Measurements from ENCODE around the gene SFXN5.

The SFXN5 gene

GRCh38 chr2:72973137-72973535 is 98.4 kb downstream of the SFXN5 start:
- Histone ChIP-seq H3K27ac (no peak overlapping the region), H3K4me3 (no peak overlapping the region), H3K9ac (0 out of 22 replicates have a peak overlapping the region, but pooled peaks of 1 of the 11 experiments have one; percentile 5), H3K36me3 (no peaks in the 10 kb centered on the region), H3K9me3 (replicated peaks in 1 of 11) (no peaks in the 10 kb centered on the region), H3K4me1 (peaks cover 22 to 68% (median 65%) of the 10 kb centered on the region in 10 experiments), H3K4me2 (peak overlapping the region in 9 of 11 experiments; percentile 76 to 94 (median 81); a peak in 17 of 22 replicates), H4K20me1 (peaks cover 0 to 51% (median 0%) of the 10 kb centered on the region in 11 experiments; a peak in 7 of 22 replicates), H3K27me3 (peaks cover 0 to 11% (median 0%) of the 10 kb centered on the region in 11 experiments; a peak in 1 of 22 replicates)
- TF ChIP-seq Cebpa-rat (IDR thresholded peaks at IDR 0.05), result no peak

- H3K9ac ChIP-seq, result 0 out of 22 replicates have a peak overlapping the region, but pooled peaks of 1 of the 11 experiments have one; percentile 5
- peaks cover 22 to 69% (median 65%) of the 10 kb centered on the region in 10 experiments for H3K4me1 ChIP-seq
Observed at GRCh38 chr2:72972352-72973136, 99.0 kb downstream of the SFXN5 start.

GRCh38 chr2:72971036-72971435 is 100.5 kb downstream of the SFXN5 start:
- H3K4me1 ChIP-seq, result peaks cover 22 to 77% (median 71%) of the 10 kb centered on the region in 10 experiments
- H4K20me1 ChIP-seq, result peaks cover 0 to 59% (median 0%) of the 10 kb centered on the region in 11 experiments; a peak in 7 of 22 replicates
- H3K27me3 ChIP-seq, result peaks cover 0 to 11% (median 0%) of the 10 kb centered on the region in 11 experiments; a peak in 1 of 22 replicates
- H3K4me2 ChIP-seq, result peak overlapping the region in 9 of 11 experiments; percentile 25 to 94 (median 81); a peak in 17 of 22 replicates
- H3K9me3 ChIP-seq (replicated peaks in 1 of 11), result no peaks in the 10 kb centered on the region
- no peak overlapping the region for H3K4me3 ChIP-seq
- H3K9ac ChIP-seq, result peak overlapping the region in 2 of 11 experiments; percentile 8 to 33; a peak in 2 of 22 replicates
- TF ChIP-seq Cebpa-rat (IDR thresholded peaks at IDR 0.05), result no peak
- no peaks in the 10 kb centered on the region for H3K36me3 ChIP-seq
- H3K27ac ChIP-seq, result no peak overlapping the region; a peak in 1 of 22 replicates

More at GRCh38 chr2:72972352-72973136, 99.0 kb downstream of the SFXN5 start:
- Histone ChIP-seq H3K27ac (no peak overlapping the region), H3K27me3 (peaks cover 0 to 11% (median 0%) of the 10 kb centered on the region in 11 experiments; a peak in 1 of 22 replicates), H3K4me3 (no peak overlapping the region), H3K36me3 (no peaks in the 10 kb centered on the region), H4K20me1 (peaks cover 0 to 51% (median 0%) of the 10 kb centered on the region in 11 experiments; a peak in 7 of 22 replicates), H3K4me2 (peak overlapping the region; percentile 25 to 94 (median 77); a peak in 19 of 22 replicates), H3K9me3 (replicated peaks in 1 of 11) (no peaks in the 10 kb centered on the region)
- no peak for TF ChIP-seq Cebpa-rat (IDR thresholded peaks at IDR 0.05)

GRCh38 chr2:72969706-72970105 is 101.8 kb downstream of the SFXN5 start:
- Histone ChIP-seq H3K9ac (peak overlapping the region in 3 of 11 experiments; percentile 12 to 50 (median 27); a peak in 1 of 22 replicates), H3K4me1 (peaks cover 22 to 89% (median 83%) of the 10 kb centered on the region in 10 experiments), H4K20me1 (peaks cover 0 to 63% (median 0%) of the 10 kb centered on the region in 11 experiments; a peak in 7 of 22 replicates), H3K4me2 (peak overlapping the region in 9 of 11 experiments; percentile 25 to 94 (median 81); a peak in 17 of 22 replicates), H3K27ac (peak overlapping the region in 1 of 11 experiments; percentile 14; a peak in 3 of 22 replicates), H3K4me3 (no peak overlapping the region), H3K9me3 (replicated peaks in 1 of 11) (no peaks in the 10 kb centered on the region), H3K27me3 (peaks cover 0 to 7% (median 0%) of the 10 kb centered on the region in 11 experiments; a peak in 1 of 22 replicates), H3K36me3 (no peaks in the 10 kb centered on the region)
- no peak for TF ChIP-seq Cebpa-rat (IDR thresholded peaks at IDR 0.05)

- Histone ChIP-seq H3K36me3 (no peaks in the 10 kb centered on the region), H3K4me1 (peaks cover 10 to 89% (median 83%) of the 10 kb centered on the region in 10 experiments), H3K9me3 (replicated peaks in 1 of 11) (no peaks in the 10 kb centered on the region), H4K20me1 (peaks cover 0 to 60% (median 0%) of the 10 kb centered on the region in 11 experiments; a peak in 6 of 22 replicates), H3K27ac (no peak overlapping the region), H3K27me3 (no peaks in the 10 kb centered on the region), H3K4me3 (no peak overlapping the region), H3K9ac (no peak overlapping the region), H3K4me2 (peak overlapping the region in 5 of 11 experiments; percentile 4 to 44 (median 23); a peak in 4 of 22 replicates)
- no peak for TF ChIP-seq Cebpa-rat (IDR thresholded peaks at IDR 0.05)
Observed at GRCh38 chr2:72968286-72968685, 103.2 kb downstream of the SFXN5 start.

GRCh38 chr2:72965770-72966450 is 105.6 kb downstream of the SFXN5 start:
- Histone ChIP-seq H3K27ac (no peak overlapping the region), H3K4me2 (peak overlapping the region in 8 of 11 experiments; percentile 34 to 90 (median 72); a peak in 16 of 22 replicates), H3K36me3 (no peaks in the 10 kb centered on the region), H4K20me1 (peaks cover 0 to 51% (median 0%) of the 10 kb centered on the region in 11 experiments; a peak in 3 of 22 replicates), H3K4me3 (no peak overlapping the region), H3K9ac (no peak overlapping the region), H3K9me3 (replicated peaks in 1 of 11) (no peaks in the 10 kb centered on the region), H3K27me3 (no peaks in the 10 kb centered on the region), H3K4me1 (peaks cover 15 to 89% (median 83%) of the 10 kb centered on the region in 10 experiments; a peak in 19 of 20 replicates)
- TF ChIP-seq Cebpa-rat (IDR thresholded peaks at IDR 0.05), result no peak

GRCh38 chr2:72965016-72965415 is 106.5 kb downstream of the SFXN5 start:
- peaks cover 0 to 43% (median 0%) of the 10 kb centered on the region in 11 experiments; a peak in 3 of 22 replicates for H4K20me1 ChIP-seq

GRCh38 chr2:72964146-72964525 is 107.4 kb downstream of the SFXN5 start:
- H3K36me3 ChIP-seq, result no peaks in the 10 kb centered on the region
- no peak overlapping the region for H3K4me3 ChIP-seq
- no peak for TF ChIP-seq Cebpa-rat (IDR thresholded peaks at IDR 0.05)
- H4K20me1 ChIP-seq, result peaks cover 0 to 38% (median 0%) of the 10 kb centered on the region in 11 experiments; a peak in 2 of 22 replicates
- peak overlapping the region in 2 of 11 experiments; percentile 78 to 79; a peak in 2 of 22 replicates for H3K27ac ChIP-seq
- H3K9ac ChIP-seq, result no peak overlapping the region
- no peaks in the 10 kb centered on the region for H3K9me3 ChIP-seq (replicated peaks in 1 of 11)
- H3K27me3 ChIP-seq, result no peaks in the 10 kb centered on the region
- peaks cover 15 to 81% (median 73%) of the 10 kb centered on the region in 10 experiments; a peak in 19 of 20 replicates for H3K4me1 ChIP-seq
- peak overlapping the region in 8 of 11 experiments; percentile 66 to 90 (median 76); a peak in 12 of 22 replicates for H3K4me2 ChIP-seq

More at GRCh38 chr2:72965016-72965415, 106.5 kb downstream of the SFXN5 start:
- H3K9ac ChIP-seq, result no peak overlapping the region
- H3K4me2 ChIP-seq, result peak overlapping the region in 8 of 11 experiments; percentile 58 to 90 (median 74); a peak in 15 of 22 replicates
- H3K4me1 ChIP-seq, result peaks cover 15 to 87% (median 82%) of the 10 kb centered on the region in 10 experiments; a peak in 19 of 20 replicates
- H3K27ac ChIP-seq, result 0 out of 22 replicates have a peak overlapping the region, but pooled peaks of 1 of the 11 experiments have one; percentile 7
- no peak for TF ChIP-seq Cebpa-rat (IDR thresholded peaks at IDR 0.05)
- H3K9me3 ChIP-seq (replicated peaks in 1 of 11), result no peaks in the 10 kb centered on the region
- no peak overlapping the region for H3K4me3 ChIP-seq
- no peaks in the 10 kb centered on the region for H3K36me3 ChIP-seq
- H3K27me3 ChIP-seq, result no peaks in the 10 kb centered on the region
